ENCODE measurements around the gene ADGRL3.
"Not testable (repeated sequence)": the region's sequence is repeated elsewhere in the genome, so short reads cannot be mapped to it uniquely, and the experiment has no call there.

Gene ADGRL3

DNA sequence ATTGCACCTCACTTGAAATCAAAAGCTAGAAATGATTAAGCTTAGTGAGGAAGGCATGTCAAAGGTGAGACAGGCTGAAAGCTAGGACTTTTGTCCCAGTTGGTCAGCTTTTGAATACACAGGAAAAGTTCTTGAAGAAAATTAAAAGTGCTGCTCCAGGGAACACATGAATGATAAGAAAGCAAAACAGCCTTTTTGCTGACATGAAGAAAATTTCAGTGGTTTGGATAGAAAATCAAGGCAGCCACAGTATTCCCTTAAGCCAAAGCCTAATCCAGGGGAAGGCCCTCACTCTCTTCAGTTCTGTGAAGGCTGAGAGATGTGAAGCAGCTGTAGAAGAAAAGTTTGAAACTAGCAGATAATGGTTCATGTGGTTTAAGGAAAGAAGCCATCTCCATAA, 150.8 kb downstream of the ADGRL3 start:
- DNase-seq (ENCODE audit: low read depth), result no peak

GRCh38 chr4:61356696-61357095, 156.6 kb downstream of the ADGRL3 start:
- no peak for DNase-seq (ENCODE audit: low read depth)

DNA sequence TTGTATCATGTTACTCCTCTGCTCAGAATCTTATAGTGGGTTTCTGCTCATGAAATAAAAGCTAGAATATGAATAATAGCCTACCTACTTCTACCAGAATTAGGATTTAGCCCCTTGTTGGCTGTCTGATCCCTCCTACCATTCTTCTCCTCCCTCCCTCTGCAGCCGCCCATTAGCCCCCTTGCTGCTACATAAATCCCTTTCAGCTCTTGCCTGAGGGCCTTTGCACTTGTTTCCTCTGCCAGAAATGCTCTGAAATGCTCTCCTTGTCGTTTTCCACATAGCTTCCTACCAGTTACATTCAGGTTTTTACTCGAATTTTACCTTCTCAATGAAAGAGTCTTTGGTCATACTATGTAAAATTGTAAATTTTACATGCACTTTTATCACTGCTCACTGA, 159.2 kb downstream of the ADGRL3 start:
- DNase-seq (ENCODE audit: low read depth), result no peak

DNA sequence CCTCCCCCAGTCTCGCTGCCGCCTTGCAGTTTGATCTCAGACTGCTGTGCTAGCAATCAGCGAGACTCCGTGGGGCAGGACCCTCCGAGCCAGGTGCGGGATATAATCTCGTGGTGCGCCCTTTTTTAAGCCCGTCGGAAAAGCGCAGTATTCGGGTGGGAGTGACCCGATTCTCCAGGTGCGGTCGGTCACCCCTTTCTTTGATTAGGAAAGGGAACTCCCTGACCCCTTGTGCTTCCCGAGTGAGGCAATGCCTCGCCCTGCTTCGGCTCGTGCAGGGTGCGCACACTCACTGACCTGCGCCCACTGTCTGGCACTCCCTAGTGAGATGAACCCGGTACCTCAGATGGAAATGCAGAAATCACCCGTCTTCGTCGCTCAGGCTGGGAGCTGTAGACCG, 172.7 kb downstream of the ADGRL3 start:
- not testable (repeated sequence) for DNase-seq (ENCODE audit: low read depth)

- no peak for DNase-seq (ENCODE audit: low read depth)
Observed at GRCh38 chr4:61373901-61374440, 173.8 kb downstream of the ADGRL3 start.

DNA sequence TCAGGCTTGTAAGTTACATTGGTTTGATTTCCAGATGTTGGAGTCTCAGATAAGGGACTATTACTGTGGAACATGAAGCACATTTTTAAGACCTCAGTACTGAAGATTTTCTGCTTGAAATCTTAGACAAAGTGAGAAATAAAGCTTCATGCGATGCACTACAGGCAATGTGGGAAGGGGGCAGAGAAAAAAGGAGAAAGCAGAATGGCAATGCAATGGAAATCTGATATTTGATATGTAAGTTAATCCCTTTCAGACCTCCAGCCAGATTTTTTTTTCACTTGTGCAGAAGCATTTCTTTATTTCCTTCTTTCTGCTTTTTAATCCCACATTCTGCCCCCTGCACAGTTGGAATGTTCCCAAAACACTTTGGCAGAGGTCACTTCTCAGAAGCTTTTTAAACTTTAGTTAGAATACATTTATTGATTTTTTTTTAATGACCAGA, 174.3 kb downstream of the ADGRL3 start:
- no peak for DNase-seq (ENCODE audit: low read depth)

- no peak for DNase-seq (ENCODE audit: low read depth)
Observed at GRCh38 chr4:61375301-61375700, 175.2 kb downstream of the ADGRL3 start.

GRCh38 chr4:61376301-61376700, 176.2 kb downstream of the ADGRL3 start:
- no peak for DNase-seq (ENCODE audit: low read depth)

- no peak for DNase-seq (ENCODE audit: low read depth)
Observed at GRCh38 chr4:61379406-61379805, 179.3 kb downstream of the ADGRL3 start.

DNA sequence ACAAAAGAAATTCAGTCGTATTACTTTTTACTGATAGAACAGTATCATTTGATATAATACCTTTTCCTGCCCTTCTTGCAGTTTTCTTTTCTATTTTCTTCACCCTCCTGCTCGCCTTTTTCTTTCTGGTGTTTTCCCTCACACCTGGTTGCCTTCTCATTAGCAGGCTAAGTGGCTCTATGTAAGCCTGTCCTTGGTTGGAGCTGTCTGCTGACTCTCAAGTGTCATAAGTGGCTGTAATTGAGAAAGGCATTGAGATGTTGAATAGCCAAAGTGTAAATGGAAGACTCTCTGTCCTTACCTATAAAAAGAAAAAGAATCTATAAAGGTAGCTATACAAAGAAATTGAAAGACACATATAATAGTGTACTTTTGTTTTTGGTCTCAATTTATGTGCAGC, 180.7 kb downstream of the ADGRL3 start:
- no peak for DNase-seq (ENCODE audit: low read depth)

- DNase-seq (ENCODE audit: low read depth), result no peak
Observed at GRCh38 chr4:61385256-61385655, 185.1 kb downstream of the ADGRL3 start.

DNA sequence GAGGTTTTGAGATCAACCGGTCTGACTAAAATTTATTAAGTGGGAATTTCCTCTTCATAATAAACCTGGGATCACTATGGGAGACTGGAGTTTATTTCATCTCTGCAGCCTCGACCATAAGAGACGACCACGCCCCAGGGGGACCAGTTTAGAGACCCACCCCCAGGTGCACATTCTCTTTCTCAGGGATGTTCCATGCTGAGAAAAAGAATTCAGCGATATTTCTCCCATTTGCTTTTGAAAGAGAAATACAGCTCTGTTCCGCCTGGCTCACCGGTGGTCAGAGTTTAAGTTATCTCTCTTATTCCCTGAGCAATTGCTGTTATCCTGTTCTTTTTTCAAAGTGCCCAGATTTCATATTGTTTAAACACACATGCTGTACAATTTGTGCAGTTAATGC, 187.2 kb downstream of the ADGRL3 start:
- not testable (repeated sequence) for DNase-seq (ENCODE audit: low read depth)

DNA sequence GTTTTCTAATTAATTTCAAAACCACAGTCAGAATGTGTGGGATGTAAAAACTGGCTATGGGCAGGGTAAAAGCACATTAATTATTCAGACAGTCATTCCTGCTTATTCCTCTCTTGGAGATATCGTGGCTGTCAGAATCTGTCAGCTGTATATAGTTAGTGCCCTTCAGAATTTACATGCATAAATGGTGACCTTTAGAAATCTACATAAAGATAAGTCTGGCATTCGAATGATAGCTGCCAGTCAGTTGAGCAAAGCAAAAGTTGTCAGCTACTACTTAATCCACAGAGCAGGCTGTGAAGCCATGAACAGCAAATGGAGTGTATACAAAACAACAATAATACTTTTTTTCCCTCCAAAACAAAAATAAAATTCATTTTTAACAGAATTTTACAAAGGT, 189.5 kb downstream of the ADGRL3 start:
- DNase-seq (ENCODE audit: low read depth), result no peak

GRCh38 chr4:61395754-61396153, 195.6 kb downstream of the ADGRL3 start:
- no peak for DNase-seq (ENCODE audit: low read depth)

DNA sequence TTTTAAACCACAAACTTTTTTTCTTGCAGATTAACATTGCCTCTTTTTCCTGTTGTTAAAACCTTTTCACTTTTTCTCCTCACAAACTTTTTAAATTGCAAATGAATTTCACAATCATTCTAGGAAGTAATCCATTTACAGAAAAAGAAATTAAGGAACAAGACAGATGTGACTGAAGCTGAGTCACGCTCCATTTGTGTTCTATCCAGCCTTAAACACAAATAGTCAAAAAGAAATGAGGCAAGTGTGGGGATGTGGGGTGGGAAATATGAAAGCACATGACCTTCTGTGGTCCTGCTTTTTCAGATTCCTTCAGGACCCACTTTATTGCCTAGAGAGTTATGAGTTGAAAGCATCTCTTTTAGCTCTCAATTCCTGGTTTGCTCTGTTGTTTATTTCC, 197.0 kb downstream of the ADGRL3 start:
- DNase-seq (ENCODE audit: low read depth), result no peak

- DNase-seq (ENCODE audit: low read depth), result no peak
Observed at GRCh38 chr4:61400439-61401038, 200.4 kb downstream of the ADGRL3 start.

- no peak for DNase-seq (ENCODE audit: low read depth)
Observed at GRCh38 chr4:61401771-61402170, 201.6 kb downstream of the ADGRL3 start.

DNA sequence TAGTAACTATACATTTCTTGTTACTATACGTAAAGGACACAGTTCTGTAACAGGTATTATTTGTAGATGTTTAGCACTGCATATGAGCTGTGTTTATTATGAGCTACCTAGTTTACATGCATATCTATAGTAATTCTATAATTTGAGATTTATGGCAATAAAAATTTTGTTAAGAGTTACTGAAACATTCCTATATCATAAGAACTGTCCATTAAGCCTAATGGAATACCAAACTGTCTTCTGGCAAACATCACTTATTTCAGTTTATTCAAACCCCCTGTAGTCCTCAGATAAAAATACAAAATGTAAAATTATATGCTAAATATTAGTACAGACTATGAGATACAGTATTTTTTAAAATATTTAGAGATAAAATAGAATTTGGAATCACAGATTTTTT, 205.2 kb downstream of the ADGRL3 start:
- no peak for DNase-seq (ENCODE audit: low read depth)

DNA sequence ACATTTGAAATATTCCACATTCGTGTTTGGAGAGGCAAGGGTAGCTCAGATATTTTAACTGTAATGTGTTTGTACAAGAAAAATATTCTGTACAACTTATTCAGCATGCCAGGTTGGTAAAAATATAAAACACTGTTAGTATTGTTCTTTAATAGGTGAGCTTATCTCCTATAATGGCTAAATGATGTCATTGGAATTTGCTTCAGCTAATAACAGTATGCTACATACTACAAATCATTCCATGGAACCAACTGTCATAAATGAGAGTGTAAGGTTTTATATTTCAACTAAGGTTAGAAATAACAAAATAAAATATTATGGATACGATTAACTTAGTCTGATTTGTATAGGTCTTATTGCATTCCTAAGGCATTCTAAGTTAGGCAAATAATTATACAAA, 206.6 kb downstream of the ADGRL3 start:
- DNase-seq (ENCODE audit: low read depth), result no peak

- DNase-seq (ENCODE audit: low read depth), result no peak
Observed at GRCh38 chr4:61407642-61408618, 207.8 kb downstream of the ADGRL3 start.

GRCh38 chr4:61408861-61409260, 208.7 kb downstream of the ADGRL3 start:
- DNase-seq (ENCODE audit: low read depth), result no peak

DNA sequence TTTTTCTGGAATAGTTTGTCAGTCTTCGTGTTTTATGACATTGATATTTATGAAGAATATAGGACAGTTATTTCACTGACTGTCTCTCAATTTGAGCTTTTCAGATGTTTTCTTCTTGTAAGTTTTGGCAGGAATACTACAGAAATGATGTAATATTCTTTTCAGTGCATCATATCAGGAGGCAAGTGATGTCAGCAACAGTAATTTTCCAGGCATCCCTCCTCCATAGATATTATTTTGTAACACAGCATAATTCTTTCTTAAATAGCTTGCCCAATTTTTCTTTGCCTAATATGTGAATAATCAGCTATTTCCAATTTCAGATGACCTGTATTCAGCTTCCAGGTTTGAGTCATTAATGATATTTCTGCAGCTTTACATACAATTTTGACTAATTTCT, 211.1 kb downstream of the ADGRL3 start:
- no peak for DNase-seq (ENCODE audit: low read depth)

DNA sequence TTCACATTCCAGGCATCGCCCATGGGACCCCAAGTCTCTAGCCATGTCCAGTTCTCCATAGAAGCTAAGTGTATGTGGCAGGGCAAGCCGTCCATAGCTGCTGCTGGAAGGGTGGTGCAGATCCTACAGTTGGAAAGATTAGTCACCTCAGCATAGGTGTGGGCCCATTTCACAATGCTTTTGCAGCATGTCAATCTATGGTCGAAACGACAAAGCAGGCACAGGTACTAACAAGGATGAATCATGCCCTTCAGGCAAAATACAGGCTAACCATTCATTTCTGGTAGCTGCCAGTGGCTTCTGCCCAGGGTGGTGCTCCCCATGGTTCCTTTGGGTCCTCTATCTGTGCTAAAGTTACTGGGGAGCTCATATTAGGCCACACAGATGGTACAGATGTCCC, 225.2 kb downstream of the ADGRL3 start:
- DNase-seq (ENCODE audit: low read depth), result no peak

All from stimulated activated CD8-positive, alpha-beta memory T cell treated with anti-CD3 and anti-CD28 coated beads, Interleukin-15, amount 100 ng/mL, for 24 hours (primary cell).